ENCODE measurements around the gene TMEM179. TPM values are rescaled to one million over a fixed set of nuclear protein-coding genes. Genes with fewer than 3 reads are reported as not detected.

Gene TMEM179
- total RNA-seq, 1 experiment from 2014 or later, result not detected

DNA sequence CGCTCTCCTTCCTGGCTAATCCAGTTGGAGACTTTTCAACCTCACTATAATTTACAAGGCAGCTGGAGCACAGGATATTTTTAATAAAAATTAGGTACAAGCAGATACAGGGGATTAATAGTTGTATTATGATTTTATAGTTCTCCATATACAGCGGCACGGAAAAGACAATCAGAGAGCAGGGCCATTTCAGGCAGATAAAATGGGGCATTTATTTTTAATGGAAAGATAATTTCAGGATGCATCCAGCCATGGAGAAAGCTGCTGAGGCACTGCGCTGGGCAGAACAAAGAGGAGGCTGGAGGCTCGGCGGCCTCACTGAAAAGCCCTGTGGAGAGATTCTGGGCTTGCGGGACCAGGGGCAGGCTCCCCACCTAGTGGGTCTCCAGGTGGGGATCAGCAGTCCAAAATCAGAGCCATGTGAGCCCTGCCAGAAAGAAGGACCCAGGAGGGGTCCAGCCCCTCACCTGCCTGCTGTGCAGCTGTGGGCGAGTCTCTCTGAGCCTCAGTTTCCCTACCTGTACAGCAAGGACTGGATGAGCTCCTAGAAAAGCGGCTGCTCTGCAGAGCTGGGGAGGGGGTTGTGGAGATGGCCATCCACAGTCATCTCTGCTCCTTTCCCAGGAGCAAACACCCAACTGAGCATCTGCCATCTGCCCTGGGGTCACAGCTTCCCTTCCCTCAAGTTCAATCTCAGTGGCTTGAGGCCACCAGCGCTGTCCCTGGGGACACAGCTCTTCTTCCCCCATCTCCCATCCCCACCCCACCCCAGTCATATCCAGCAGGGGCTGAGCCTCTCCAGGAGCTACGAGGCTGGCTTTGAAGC lies 48.9 kb downstream of the TMEM179 start:
- DNase-seq (ENCODE audit: low spot score), result no peak

DNA sequence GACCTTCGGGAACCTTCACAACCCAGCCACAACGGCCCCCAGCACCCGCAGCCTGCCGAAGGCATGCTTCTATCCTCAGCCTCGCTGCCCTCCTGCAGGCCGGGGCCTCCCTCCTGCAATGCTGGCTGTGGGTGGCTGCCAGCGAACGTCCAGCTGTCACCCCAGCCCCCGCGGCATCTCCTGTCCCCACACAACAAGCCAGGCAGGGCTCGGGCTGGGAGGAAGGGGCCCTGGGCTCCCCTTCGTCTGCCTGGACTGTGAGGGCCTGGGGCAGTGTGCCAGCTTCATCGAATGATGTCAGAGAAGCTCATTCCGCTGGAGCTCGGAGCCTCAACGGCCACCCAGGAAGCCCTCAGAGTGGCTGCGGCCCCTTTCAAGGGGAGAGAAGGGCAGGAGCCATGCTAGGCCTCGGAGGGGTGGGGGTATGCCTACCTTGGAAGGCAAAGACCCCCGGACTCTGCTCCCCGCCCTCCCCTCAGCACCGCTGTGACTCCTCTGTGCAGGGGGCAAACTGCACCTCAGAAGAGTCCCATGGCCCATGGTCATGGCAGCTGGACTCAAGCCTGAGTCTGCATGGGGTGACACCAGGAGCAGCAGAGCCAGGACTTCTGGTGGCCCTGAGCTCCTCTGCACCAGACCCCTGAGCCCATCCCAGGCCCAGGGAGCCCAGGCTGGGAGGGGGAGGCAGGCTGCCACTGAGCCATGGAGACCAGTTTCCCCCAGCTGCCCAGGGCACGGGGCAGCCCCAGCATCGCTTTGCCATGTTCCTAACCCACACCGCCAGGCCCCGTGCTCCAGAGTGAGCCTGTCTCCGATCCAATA lies 49.8 kb downstream of the TMEM179 start:
- DNase-seq (ENCODE audit: low spot score), result no peak

DNA sequence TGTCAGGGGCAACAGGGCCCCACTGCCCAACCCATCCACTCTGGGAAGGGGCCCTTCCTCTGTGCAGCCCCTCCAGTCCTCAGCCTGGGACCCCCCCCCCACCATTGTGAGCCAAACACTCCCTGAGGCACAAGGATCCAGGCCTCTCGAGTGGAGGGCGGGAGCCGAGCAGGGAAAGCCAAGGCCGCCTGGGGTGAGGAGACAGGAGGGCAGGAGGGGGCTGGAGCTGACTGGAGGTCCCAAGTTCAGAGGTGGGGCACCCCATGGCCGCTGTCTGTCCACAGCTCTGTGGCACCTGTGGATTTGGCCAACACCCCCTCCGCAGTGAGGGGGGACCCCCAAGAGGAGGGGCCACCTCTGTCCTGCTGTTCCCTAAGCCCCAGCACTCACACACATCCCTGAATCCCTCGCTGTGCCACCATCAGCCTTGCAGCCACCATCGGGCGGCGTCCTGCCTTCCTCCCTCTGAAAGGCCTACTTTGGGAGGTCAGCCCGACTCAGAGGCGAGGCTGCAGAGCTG lies 50.4 kb downstream of the TMEM179 start:
- DNase-seq (ENCODE audit: low spot score), result no peak

DNA sequence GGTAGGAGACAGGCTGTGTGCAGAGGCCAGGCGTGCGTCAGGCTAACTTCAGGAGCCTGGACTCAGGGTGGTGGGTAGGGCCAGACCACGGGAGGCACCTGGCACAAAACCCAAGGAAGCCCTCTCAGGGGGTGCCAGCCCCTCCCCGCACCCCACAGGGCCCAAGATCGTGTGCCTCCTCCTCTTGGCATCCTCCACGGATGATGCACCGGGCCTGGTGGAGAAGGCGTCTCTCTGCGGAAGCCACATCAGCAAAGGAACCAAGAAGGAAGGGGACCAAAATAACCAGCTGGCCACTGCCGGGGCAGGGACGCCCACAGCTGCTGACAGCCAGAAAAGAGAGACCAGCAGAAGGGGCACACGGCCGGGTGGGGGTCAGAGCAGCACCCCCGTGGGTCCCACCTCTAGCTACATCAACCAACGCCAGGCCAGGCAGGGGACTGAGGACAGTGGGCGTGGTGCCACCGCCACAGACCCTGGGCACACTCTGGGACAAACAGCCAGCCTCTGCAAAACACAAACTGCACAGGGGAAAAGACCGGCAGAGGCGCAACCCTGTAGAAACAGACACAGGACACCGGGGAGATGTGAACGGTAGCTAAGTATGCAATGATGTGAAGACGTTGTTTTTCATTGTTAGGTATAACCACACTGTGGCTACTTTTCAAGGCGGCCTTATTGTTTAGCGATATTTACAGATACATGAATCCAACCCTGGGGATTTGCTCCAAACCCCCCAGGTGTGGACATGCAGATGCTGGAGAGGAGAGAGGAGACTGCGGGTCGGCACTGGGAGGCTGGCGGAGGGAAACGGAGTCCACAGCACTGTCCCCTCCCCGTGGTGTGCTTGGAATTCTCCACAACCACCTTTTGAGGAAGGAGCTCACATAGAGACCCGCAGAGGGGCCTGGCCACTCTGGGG lies 51.1 kb downstream of the TMEM179 start:
- no peak for DNase-seq (ENCODE audit: low spot score)

DNA sequence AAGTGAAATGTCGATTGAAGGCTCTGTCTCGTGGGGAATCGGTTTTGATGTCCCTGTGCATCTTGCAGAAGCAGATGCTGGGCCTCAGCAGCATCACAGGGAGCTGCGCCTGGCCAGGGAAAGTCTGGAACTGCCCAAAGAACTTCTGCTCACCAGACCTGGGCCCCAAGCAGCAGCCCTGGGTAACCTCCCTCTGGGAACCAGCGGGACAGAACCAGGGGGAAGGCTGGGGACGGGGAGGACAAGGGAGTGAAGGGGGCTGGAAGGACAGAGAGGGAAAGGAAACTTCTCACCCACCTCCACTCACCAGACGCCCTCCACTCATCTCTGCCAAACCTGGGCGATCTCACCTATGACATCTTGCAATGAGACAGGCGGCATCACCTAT lies 51.8 kb downstream of the TMEM179 start:
- no peak for DNase-seq (ENCODE audit: low spot score)

DNA sequence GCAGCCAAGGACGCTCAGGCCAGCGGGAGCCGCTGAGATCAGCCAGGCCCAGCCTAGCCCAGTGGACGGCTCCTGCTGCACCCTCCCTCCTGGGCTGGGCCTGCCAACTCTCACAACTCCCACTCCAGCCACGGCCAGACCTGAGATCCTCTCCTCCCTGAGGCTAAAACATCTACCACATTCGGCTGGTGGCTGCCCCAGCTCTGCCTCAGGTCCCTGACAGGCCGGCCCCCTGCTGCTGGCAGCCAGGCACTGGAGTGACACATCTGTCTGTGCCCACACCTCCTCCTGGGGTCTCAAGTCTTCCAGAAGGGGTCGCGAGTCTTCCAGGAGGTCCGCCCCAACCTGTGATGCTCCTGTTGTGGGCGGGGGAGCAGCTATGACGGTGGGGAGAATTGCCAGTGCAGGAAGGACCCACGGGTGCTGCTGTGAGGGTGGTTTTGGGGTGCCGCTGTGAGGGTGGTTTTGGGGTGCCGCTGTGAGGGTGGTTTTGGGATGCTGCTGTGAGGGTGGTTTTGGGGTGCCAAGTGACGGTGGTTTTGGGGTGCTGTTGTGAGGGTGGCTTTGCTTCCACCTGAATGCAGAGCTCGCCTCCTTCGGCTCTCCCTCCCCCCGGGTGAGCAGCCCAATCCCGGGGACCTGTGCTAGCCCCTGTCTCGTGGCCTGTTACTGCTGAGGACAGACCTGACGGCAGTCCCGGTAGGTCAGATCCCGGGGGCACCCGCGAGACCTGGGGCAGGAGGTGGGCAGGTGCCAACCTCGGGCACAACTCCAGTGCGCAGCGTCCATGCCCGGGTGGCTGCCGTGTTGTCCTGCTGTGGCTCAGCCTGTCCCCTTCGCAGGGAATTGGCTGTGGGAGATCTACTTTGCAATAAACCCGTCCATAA lies 52.5 kb downstream of the TMEM179 start:
- no peak for DNase-seq (ENCODE audit: low spot score)

DNA sequence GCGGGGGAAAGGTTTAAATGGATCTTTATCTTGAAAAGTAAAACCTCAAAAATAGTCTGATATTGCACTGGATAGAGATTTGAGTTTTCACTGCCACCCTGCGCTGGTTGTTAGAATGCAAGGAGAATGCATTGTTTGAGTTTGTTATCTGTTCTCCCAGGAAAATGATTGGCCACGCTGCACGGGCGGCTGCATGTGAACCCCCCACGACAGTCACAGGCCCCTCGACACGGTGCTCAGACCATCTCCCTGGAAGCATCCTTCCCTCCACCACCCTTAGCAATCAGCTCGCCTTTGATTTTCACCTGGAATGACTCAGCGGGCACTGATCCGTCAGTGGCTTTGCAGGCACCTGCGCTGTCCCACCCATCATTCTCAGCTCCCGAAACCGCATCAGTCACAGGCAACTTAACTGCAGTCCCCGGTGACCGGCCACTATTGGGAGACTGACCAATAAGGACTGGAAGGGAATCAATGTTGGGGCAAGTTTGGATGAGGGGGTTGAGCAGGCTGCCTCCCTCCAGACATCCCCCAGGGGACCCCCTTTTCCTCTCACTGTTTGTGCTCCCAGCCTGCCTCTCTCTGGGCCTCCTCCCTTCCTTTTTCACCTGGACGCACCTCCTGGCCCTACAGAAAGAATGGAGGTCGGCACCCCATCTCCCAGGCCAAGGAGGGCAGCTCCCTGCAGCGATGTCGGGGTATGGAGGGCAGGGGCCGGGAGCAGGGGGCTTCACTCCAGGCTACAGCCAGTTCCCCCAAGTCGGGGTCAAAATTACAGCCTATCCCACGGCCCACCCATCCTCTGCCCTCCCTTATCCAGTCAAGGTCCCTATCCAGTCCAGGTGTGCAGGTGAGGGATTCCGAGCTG lies 53.5 kb downstream of the TMEM179 start:
- no peak for DNase-seq (ENCODE audit: low spot score)

DNA sequence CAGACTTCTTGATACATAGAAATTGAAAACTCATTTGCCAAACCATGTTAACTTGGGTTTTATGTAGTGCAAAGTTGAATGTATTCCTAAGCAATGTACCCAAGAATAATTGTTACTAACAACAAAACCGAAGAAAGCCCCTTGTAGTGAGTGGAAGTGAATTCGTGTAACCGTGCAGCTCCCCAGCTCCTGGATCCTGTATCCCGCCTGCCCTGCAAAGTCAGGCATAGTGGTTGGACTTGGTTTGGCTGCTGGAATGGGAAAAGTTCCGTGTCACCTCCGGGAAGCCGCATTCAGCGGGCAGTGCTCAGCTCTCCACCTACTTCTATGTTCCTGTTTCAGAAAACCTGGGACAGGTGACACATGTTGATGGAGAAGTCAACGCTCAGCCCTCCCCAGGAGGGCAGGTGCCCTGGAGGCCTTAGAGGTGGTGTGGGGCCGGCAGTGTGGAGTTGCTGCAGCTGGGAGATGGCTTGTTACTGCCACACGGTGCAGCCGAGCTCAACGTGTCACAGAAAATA lies 54.2 kb downstream of the TMEM179 start:
- DNase-seq (ENCODE audit: low spot score), result no peak

DNA sequence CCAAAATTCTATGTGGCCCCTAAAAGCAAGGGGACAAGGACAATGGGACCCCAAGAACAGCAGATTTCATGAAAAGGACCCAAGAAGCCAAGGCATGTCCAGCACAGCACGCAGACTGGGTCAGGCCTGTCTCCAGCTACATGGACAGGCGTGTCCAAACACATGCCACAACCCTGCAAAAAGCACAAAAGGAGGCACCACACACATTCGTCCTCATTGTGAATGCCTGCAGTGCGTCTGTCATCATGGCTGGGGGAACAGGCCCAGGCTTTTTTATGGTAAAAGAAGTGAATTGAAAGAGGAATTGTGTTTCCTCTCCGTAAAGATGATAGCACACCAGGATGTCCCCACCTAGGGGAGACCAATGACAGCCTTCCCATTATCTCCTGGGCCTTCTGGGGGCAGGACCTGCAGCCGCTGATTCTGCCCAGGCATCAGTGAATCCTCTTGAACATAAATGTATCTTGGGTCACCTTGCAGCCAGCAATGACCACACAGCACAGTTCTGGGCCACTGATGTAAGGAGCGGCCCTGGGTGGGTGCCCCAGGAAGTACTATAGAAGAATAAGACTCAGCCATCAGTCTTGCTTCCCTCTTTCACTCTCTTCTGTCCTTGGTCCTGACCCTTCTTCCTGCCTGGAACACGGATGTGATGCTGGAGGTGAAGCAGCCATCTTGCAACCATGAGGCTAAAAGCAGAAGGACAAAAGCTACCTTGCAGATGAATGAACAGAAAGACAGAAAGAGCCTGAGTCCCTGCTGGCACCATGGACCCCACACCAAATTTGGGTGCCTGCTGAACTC lies 54.8 kb downstream of the TMEM179 start:
- DNase-seq (ENCODE audit: low spot score), result no peak

DNA sequence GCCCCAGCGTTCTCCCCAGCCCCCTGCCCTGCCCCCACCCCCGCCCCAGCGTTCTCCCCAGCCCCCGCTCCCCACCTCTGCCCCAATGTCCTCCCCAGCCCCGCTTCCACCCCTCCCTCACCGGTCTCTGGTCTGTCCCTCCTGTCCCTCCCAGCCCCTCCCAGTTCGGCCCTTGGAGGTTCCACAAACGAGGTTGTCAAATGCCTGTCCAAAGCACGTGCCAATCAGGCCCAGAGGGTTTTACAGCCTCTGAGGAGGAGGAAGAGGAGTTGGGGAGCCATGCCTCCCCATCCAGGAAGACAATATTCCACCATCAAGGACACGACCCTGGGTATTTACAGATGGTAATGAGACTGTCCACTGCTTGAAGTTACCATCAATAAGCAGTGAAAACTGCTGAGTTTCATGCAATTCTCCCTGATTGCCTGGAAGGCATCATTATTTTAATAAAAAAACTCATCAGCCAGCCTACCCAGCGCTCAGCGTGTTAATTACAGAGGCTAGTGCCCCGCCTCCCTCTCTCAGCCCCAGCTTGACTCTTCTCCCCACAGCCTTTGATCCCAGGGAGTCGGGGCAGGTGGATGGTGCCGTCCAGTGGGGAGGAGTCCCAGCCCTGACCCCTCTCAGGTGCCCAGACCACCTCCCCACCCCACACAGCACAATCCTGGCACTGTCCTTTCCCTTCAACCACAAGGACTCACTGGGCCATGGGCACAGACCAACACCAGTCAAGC lies 55.6 kb downstream of the TMEM179 start:
- DNase-seq (ENCODE audit: low spot score), result no peak

DNA sequence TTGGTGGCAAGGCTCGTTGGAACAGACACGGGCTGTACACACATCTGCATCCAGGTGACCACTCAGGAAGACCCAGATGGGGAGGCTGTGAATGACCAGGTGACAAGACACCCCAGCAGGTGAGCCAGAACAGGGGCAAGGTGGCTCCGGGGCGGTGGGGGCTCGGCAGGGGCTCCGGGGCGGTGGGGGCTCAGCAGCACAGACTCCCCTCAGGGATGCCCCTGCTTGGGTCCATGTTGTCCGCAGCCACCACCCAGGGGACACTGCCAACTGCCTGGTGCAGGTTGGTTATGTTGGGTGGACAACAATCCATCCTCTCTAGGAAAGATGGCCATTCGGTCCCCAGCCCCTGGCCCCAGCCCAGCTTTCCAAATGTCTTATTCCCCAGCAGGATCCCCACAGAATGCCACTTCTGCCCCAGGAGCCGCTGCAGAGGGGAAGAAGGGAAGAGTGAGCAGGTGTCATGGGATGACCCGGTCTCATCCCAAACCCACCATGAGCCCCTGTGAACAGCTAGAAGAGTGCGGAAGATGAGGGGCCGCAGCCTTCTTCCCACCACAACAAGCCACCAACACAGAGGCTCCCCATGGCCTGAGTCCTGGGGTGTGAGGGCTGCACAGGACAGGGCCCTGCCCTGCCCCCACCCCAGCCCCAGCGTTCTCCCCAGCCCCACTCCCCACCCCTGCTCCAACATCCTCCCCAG lies 56.4 kb downstream of the TMEM179 start:
- no peak for DNase-seq (ENCODE audit: low spot score)

DNA sequence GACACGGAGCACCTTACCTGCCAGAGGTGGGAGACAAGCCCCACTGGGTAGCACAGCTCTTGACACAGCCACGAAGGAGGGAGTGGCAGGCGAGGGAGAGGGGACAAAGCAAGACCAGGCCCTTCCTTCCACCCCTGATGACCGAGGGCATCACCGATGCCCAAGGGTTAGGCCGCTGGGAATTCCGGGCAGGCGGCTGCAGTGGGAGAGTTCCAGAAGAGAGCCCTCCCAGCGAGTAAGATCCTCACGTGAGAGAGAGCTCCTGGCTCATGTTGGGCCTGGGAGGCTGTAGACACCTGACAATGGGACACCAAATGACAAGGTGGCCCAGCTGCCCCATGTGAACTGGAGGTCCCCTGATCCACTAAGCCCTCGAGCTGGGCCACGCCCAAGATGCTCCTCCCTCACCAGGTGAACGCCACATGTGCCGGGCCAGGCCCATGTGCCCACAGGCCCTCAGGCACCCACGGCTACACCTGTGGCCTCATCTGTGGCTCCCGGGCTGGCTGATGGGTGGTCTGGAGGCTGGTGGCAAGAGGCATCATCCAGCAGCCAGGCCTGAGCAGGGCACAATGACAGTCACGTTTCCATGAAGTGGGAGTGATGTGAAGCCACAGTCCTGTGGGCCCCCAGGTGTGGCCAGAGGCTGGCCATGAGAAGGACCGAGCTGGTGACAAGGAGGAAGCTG lies 57.1 kb downstream of the TMEM179 start:
- no peak for DNase-seq (ENCODE audit: low spot score)

DNA sequence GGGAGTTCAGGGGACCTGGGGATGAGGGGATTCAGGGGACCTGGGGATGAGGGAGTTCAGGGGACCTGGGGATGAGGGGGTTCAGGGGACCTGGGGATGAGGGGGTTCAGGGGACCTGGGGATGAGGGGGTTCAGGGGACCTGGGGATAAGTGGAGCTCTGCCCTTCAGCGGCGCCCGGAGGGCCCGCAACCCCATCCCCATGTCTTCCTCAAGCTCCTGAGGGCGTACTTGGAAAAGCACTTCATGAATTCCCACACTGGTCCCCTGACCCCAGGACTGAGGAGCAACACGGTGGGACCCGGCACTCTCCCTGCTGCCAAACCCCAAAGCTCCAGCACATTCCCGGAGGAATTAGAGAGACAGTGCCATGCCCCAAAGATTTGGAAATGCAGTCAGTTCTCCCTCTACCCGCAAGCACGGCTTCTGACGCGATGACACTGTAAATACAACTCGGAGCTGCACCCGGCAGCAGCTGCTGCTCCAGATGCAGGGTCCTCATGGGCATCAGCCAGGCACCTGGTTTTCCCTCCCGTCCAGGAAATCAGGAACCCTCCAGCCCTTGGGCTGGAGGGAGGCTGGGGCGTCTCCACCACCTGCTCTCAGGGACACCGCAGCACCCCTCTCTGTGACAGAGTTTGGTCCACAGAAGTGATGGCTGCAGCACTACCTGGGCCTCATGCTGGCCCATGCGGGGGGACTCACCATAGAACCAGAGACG lies 57.8 kb downstream of the TMEM179 start:
- DNase-seq (ENCODE audit: low spot score), result no peak

DNA sequence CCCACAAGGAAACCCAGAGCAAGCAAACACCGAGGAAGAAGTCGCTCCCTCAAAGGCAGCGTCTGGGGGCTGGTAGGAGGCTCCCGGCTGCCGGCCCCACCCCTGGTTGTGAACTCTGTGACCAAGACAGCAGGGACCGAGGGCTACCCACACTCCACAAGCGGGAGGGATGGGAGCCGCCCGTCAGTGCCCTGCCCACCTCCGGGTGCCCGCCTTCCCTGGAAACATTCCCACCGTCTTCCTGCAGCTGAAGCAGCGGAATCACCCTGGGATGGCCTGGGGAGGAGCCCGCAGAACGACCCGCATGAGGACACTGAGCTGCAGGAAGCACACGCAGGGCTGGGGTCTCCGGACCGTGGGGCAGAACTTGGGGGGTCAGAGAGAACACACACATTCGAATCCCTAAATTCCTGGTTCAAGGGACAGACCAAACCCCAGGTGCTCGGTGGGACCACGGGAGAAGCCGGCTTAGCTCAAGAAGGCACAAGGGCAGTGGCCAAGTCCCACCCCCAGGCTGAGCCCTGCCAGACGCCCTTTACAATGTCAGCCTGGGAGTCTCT lies 58.5 kb downstream of the TMEM179 start:
- no peak for DNase-seq (ENCODE audit: low spot score)

DNA sequence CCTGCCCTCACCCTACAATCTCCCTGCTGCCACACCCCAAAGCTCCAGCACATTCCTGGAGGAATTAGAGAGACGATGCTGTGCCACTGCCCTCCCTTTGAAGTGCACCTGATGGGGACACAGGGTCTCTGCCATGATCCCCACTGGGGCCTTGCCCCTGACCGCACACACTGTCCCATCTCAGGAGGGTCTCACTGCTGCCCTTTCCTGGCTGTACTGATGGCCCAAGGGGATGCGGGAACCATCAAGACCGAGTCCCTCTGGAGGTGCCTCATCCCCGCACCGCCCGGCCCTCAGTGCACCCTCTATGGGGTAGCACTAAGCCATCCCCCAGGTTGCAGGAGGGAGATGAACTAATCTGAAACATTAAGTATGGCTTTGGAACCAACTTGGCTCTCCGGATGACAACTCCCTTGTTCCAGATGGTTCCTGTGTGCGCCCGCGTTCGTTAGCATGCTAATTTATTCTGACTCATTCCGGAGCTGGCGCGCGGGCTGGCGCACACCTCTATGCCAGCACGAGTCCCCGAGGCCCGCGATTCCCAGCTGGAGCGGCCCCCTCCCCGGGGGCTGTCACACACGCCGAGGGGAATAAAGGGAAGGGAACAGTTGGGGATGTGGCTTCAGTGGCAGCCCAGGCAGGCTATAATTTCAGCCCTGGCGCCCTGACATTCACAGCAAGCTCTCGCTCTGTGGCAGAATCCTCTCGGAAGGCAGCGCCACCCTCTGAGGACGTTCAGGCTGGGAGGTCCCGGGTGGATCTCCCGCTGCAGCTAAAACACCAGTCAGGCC lies 59.2 kb downstream of the TMEM179 start:
- no peak for DNase-seq (ENCODE audit: low spot score)

Data from A172 (cell line).